Stimulated activated CD8-positive, alpha-beta memory T cell treated with anti-CD3 and anti-CD28 coated beads, Interleukin-7, amount 100 ng/mL, for 24 hours (primary cell): Measurements from ENCODE around the gene EEPD1.
A peak's percentile ranks its signal among the peaks of the same experiment; 100 is the strongest.

Experiments used
- DNase-seq: peaks from one replicate; pipeline ENCODE4 v3.0.0-alpha.2; 2020; ENCODE audit warnings: low read depth

The EEPD1 gene

DNA sequence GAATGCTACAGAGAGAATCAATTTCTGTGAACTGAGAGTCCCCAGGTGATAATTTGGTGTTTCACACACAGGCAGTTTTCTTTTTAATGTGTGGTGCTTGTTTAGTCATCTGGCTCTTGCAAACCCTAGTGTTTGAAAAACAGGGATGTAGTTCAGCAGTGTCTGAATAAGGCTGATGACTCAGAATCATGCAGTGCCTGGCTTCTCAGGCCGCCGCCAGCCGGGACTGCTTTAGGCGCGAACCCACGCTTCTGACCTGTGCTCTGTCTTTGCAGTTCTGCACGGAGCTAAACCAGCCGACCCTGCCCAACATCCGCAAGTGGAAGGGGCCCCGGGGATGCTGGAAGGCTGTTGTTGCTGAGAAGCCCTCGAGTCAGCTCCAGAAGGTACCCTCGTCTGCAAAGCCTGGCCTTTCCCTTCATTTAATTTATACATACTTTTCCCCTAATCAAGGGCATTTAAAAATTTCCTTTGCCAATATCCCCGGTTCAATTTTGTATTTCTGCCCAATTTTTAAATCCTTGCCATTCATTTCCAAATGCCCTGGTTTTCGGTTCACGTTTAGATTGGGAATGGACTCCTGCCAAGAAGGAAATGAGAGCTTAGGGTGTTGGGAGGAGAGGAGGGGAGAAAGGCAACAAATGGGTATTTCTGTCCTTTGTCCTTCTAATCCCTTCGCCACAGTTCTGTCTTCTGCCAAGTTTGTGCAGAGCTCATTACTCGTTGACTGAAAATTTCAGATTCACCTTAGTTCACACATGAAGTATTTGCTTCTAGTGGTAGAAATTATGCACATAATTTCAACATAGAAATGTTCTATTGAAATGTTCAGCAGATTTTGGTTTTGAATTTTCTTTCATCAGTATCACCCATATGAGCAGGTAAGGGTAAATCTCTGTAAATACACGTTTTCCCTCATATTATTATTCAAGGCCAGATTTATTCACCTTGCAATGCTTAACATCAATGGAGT lies 128.1 kb downstream of the EEPD1 start:
- DNase-seq: no peak

DNA sequence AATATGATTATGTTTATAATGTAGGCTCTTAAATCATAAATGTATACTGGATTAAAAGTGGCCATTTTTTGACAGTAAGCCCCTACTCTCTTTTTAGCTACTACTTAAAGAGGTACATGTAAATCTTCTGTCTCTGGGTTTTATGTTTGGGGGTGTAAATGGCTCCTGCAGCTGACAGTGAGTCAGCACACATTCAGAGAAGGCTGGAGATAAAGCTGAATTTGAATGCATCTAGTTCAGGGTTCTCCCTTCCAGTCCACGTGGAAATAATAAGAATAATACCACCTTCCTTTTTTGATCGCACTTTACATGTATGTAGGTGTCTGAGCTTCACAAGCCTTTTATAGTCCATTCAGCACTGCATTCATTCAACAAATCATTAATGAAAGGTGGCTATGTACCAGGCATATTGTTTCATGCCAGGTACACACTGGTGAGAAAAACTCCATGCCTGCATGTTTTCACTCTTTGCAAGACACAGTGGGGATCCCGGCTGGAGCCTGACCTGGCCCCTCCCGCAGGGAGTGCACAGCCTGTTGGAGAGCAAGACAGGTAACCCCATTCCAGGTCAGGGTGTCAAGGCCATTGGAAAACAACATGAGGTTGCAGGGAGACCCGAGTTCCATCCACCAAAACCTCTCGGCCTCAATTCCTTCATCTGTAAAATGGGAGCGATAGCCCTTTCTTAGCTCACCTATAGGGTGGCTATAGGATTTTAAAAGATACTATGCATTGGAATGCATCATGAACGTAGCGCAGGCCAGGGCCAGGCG lies 129.1 kb downstream of the EEPD1 start:
- no peak for DNase-seq

GRCh38 chr7:36283181-36283580 lies 130.1 kb downstream of the EEPD1 start:
- no peak for DNase-seq

GRCh38 chr7:36283711-36284130 lies 130.7 kb downstream of the EEPD1 start:
- no peak for DNase-seq

- DNase-seq: no peak
Measured at GRCh38 chr7:36284456-36285090, 131.5 kb downstream of the EEPD1 start.

DNA sequence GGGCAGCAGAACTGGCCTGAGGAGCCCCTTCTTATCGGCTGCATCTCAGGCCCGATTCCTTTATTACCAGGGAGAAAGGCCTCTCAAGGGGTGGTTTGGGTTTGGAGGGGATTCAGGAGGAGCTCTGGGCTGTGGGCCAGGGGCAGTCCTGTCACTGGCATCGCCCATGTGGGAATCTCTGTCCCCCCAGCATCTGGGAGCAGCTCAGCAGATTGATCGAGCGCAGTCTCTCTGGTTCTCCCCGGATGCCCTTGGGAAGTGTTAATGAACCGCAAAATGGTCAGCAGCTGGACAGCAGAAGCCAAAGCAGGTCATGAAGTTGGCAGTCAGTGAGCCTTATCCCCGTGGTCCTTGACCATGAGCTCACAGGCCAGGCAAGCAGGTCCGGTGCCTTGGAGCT lies 132.2 kb downstream of the EEPD1 start:
- DNase-seq: no peak

DNA sequence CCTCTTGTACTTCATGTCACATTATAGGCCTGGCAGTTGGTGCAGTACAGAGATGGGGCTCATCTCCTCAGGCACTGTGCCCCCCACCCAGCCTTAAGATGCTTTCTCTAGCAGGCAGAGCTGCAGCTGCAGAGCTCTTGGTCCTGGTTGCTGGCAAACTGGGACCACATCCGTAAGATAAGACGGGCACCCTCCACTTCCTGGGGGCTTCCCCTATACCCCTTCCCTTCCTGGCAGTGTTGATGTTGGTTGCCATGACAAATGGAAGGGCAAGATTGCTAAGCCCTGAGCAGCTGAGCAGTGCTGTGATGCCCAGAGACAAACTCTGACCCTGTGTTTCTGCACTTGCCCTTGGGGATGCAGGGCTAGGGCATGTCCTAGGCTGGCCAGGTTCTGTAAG lies 133.2 kb downstream of the EEPD1 start:
- no peak for DNase-seq

DNA sequence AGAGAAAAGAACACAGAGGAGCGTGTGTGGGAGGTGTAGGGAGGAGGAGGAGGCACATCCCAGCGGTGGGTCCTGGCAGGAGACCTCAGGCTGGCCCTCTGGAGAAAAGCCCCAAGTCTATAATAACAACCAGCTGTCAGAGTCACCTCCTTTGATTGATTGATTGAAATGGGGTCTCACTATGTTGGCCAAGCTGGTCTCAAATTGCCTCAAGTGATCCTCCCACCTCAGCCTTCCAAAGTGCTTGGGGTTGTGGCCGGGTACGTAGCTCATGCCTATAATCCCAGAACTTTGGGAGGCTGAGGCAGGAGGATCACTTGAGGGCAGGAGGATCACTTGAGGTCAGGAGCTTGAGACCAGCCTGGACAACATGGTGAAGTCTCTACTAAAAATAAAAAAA lies 133.6 kb downstream of the EEPD1 start:
- no peak for DNase-seq

DNA sequence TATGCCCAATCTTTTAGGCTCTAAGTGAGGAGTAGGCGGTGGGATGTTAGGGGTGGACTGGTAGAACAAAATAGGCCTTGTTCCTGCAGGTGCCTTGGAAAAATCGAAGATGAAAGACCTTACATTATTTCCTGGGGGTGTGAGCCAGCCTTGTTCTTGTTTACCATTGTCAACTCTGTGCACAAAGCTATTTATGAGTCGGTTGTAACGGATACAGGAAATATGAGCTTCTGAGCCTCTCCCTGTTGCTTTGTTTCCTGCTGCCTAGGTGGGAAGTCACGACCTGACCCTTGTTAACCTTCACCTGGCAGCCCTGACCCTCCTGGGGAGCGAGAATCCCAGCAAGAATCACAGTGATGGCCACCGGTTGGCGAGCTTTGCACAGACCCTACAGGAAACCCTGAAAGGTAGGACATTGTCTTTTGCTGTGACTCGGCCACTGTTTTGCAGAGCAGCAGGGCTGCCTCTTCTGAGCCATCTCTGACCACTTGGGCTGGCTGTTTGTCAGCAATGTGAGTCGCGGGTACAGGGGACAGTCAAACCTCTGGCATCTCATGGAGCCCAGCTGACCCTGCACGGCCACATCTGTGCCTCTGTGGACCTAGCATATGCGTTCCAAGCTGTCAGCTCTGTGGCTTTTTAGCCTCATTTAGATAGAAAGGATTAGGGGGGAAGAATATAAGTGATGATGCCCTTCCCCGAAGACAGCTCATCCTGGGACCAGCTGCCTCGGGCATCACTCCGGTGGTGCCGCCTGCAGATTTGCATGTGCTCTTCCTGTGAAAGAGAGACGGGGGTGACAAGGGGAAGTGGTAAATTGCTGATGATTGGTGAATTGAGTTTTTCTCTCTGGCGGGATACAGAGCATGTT lies 134.6 kb downstream of the EEPD1 start:
- DNase-seq: no peak

GRCh38 chr7:36288501-36288900 lies 135.4 kb downstream of the EEPD1 start:
- no peak for DNase-seq

GRCh38 chr7:36289833-36290661 lies 137.0 kb downstream of the EEPD1 start:
- DNase-seq: no peak

DNA sequence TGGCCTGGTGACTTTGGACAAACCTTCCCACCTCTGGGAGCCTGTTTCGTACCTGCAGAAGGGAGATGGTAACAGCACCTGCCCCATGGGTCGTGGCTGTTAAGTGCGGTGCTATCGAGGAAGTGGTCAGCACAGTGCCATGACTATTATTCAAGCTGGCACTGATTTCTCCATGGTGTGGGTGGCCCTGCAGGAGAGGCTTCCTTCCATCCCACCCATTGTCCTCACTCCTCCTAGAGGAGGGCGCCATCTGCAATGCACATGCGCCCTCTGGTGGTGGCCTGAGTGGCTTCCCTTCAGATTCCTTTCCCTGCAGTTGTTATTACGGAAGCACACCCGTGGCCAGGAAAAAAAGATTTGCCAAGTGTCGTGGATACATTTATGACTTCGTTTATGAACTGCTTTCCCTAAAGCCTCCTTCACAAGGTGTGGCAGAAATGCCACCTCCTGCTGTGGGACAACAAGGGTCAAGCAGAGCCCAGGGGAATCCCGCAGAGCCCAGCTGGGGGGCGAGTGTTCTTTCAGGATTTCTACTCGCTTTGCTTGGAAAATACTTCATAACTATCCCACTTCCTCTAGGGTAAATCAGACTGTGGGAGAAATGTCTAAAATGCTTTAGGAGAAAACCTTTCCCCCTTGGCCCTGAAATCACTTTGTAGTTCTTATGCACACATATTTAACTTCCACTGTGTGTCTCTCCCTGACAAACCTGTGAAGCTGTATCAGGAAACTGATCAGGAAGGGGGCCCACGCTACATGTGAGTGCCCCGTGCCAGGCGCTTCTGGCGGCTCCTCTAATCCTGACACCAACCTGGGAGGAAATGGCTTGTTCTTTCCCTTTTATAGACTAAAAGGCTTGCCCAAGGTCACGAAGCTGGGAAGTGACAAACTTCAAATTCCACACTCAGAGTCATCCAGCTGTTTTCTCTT lies 138.6 kb downstream of the EEPD1 start:
- DNase-seq: peak; percentile 58

DNA sequence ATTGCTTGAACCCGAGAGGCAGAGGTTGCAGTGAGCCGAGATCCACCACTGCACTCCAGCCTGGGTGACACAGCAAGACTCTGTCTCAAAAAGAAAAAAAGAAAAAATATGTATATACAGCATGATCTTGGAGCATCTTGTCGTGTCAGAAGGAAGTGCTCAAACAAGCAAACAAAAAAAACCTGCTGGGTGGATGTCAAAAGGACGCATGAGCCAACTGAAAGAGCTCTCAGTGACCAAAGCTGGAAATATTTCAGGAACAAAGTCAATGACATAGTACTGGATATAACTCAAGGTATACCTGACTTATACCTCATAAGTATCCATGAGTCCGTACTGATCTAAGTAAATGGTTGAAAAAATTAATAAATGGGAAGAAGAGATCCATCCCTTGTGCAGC lies 142.0 kb downstream of the EEPD1 start:
- DNase-seq: no peak

GRCh38 chr7:36296284-36296683 lies 143.2 kb downstream of the EEPD1 start:
- DNase-seq: no peak

GRCh38 chr7:36297364-36298009 lies 144.4 kb downstream of the EEPD1 start:
- DNase-seq: no peak

GRCh38 chr7:36298106-36298505 lies 145.1 kb downstream of the EEPD1 start:
- DNase-seq: no peak

DNA sequence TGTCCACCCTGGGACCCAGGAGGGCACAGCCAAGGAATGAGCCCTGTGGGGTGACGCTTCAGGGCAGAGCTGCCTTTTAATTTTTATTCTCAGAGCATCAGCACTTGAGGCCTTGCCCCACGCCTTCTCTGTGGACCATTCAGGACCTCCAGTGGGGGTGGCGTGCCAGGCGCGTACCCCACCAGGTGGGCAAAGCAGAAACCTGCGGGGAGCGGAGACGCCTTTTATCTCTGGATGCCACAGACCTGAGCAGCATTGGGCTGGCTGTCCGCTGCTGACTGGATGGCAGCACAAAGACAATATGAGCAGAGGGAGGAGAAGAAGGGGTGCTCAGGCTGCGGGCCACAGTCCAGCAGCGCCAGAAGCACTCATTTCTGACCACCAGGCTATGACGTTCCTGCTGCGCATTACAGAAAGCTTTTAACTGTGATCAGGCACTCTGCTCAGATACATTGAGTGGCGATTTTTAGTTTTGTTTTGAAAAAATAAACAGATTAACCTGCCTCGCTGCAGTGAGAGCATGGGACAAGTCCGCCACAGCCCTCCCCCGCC lies 146.2 kb downstream of the EEPD1 start:
- DNase-seq: no peak

GRCh38 chr7:36299823-36300341 lies 146.8 kb downstream of the EEPD1 start:
- DNase-seq: no peak
